ENCODE measurements around the gene N4BP3.

The N4BP3 gene

DNA sequence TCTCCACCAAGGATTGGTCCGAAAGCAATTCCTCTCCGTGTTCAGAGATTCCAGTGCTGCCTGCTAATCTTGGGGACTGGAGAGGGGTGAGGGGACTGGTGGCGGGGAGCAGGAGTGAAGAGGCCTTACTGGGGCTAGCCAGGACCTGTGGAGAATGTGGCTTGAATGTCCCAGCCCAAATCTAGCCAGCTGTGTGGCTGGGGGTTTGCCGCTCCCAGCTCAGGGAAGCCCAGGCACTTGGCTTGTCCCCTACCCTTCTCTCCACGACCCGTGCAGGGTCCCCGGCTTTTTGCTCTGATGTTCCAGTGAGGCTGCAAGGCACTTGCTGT, 2.4 kb downstream of the N4BP3 start:
- Histone ChIP-seq H3K36me3 (ENCODE audit: insufficient read depth, low read length) (no peaks in the 10 kb centered on the region), H3K9ac (ENCODE audit: low read depth, low read length) (no peak overlapping the region), H3K27ac (ENCODE audit: low read length) (no peak overlapping the region), H4K20me1 (ENCODE audit: insufficient read depth, low read length) (peaks cover 10% of the 10 kb centered on the region; the same call in 1 of the 2 replicates), H3K9me3 (ENCODE audit: insufficient read depth, low read length, severe bottlenecking) (peaks cover 5% of the 10 kb centered on the region), H3K79me2 (ENCODE audit: insufficient read depth, low read length) (no peaks in the 10 kb centered on the region), H3K4me2 (ENCODE audit: insufficient read depth, low read length) (no peak overlapping the region), H3K4me3 (ENCODE audit: low read depth in 1 of 2, low read length in 2 of 2) (no peak overlapping the region), H3K27me3 (ENCODE audit: insufficient read depth, low read length, poor library complexity) (peaks cover 50% of the 10 kb centered on the region), H3K4me1 (ENCODE audit: insufficient read depth, low read length) (peaks cover 49% of the 10 kb centered on the region), H2AFZ (ENCODE audit: low read depth, low read length) (no peak overlapping the region)
- no peak for DNase-seq
- ATAC-seq (ENCODE audit: insufficient read depth, low read depth) = no peak
- TF ChIP-seq, protein P1, sequence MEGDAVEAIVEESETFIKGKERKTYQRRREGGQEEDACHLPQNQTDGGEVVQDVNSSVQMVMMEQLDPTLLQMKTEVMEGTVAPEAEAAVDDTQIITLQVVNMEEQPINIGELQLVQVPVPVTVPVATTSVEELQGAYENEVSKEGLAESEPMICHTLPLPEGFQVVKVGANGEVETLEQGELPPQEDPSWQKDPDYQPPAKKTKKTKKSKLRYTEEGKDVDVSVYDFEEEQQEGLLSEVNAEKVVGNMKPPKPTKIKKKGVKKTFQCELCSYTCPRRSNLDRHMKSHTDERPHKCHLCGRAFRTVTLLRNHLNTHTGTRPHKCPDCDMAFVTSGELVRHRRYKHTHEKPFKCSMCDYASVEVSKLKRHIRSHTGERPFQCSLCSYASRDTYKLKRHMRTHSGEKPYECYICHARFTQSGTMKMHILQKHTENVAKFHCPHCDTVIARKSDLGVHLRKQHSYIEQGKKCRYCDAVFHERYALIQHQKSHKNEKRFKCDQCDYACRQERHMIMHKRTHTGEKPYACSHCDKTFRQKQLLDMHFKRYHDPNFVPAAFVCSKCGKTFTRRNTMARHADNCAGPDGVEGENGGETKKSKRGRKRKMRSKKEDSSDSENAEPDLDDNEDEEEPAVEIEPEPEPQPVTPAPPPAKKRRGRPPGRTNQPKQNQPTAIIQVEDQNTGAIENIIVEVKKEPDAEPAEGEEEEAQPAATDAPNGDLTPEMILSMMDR (IDR thresholded peaks at IDR 0.05; ENCODE audit: borderline replicate concordance, extremely low read depth, low read length, poor library complexity, severe bottlenecking) = no peak
- no peak for TF ChIP-seq EZH2 (IDR thresholded peaks at IDR 0.05; ENCODE audit: borderline replicate concordance, low read depth, low read length, severe bottlenecking)

DNA sequence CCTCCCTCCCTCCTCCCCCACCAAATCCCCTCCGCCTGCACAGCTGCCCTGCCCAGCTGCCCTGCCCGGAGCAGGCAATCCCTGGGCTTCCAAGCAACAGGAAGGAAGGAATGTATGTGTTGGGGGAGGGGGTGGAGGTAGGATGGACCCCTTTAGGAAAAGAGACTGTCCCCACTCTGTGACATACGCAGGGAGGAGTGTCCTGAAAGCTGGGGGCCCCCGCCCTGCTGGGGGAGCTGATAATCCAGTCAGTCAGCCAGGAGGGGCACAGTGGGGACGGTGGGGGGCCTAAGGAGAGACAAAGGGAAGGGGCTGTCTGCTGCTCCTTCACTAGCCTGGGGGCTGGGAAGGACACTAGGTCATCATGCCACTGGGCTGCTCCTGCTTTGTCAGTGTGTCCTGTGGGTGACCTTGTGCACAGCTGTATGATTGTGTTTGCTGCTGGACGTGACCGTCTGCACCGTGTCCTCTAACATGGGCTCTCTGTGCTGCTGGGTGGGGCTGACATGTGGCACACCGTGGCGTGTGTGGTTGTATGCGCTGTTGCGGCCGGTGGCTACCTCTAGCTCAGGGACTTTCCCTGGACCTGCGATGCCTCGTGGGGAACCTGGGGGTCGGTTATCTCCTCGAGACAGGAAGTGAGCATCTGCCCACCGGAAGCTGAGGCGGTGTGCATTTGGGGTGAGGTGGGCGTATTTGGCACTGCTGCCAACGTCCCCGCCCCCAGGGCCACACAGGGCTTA, 3.0 kb downstream of the N4BP3 start:
- Histone ChIP-seq H3K4me1 (ENCODE audit: insufficient read depth, low read length) (peaks cover 54% of the 10 kb centered on the region), H2AFZ (ENCODE audit: low read depth, low read length) (peak overlapping the region; percentile 23; the same call in 1 of the 2 replicates)
- peak; percentile 17 for ATAC-seq (ENCODE audit: insufficient read depth, low read depth)

DNA sequence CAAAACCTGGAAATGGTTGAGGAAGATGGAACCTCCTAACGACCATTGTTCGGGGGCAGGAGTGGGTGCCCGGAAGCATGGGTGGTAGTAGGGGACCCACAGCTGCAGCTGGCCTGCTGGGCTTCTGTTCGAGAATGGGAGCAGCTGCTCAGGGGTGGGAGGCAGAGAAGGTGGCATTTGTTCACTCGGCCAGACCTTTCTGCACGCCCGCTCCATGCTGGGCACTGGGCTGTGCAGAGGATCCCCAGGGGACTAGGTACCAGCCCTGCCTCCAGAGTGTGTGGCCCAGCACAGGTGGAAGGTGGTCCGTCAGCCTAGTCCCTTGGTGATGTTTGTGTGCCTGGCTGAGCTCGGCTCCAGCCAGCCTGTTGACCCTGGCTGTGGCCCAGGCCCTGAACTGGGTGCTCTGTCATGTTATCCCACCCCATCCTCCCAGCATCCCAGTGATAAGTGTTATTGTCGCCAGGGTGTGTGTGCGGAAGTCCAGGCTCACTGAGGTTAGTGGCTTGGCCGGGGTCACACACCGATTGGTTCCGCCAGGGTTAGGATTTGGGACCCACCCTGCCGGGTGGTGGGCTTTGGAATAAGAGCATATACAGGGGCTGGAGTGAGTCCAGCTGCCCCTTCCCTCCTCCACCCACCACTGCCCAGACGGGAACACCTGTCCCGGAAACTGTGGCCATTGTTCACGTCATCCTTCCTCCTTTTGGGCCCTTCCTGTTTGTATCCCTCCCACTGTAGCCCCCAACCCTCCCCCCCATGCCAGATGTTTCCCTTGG, 4.8 kb downstream of the N4BP3 start:
- H4K20me1 ChIP-seq (ENCODE audit: insufficient read depth, low read length) = peaks cover 10% of the 10 kb centered on the region; the same call in 1 of the 2 replicates
- ATAC-seq (ENCODE audit: insufficient read depth, low read depth) = no peak
- peaks cover 66% of the 10 kb centered on the region for H3K4me1 ChIP-seq (ENCODE audit: insufficient read depth, low read length)
- no peak overlapping the region for H2AFZ ChIP-seq (ENCODE audit: low read depth, low read length)
- H3K4me3 ChIP-seq (ENCODE audit: low read depth in 1 of 2, low read length in 2 of 2) = no peak overlapping the region
- H3K9me3 ChIP-seq (ENCODE audit: insufficient read depth, low read length, severe bottlenecking) = no peaks in the 10 kb centered on the region
- H3K79me2 ChIP-seq (ENCODE audit: insufficient read depth, low read length) = no peaks in the 10 kb centered on the region
- no peak overlapping the region for H3K4me2 ChIP-seq (ENCODE audit: insufficient read depth, low read length)
- no peak for TF ChIP-seq EZH2 (IDR thresholded peaks at IDR 0.05; ENCODE audit: borderline replicate concordance, low read depth, low read length, severe bottlenecking)
- TF ChIP-seq, protein P1 (IDR thresholded peaks at IDR 0.05; ENCODE audit: borderline replicate concordance, extremely low read depth, low read length, poor library complexity, severe bottlenecking) = no peak
- no peak overlapping the region for H3K27ac ChIP-seq (ENCODE audit: low read length)
- no peak overlapping the region for H3K9ac ChIP-seq (ENCODE audit: low read depth, low read length)
- DNase-seq = no peak
- H3K27me3 ChIP-seq (ENCODE audit: insufficient read depth, low read length, poor library complexity) = peaks cover 40% of the 10 kb centered on the region
- H3K36me3 ChIP-seq (ENCODE audit: insufficient read depth, low read length) = no peaks in the 10 kb centered on the region

More for the DNA sequence above, 3.0 kb downstream of the N4BP3 start:
- Histone ChIP-seq H3K4me3 (ENCODE audit: low read depth in 1 of 2, low read length in 2 of 2) (peak overlapping the region in 1 of 2 experiments; percentile 33; a peak in 2 of 4 replicates), H3K9me3 (ENCODE audit: insufficient read depth, low read length, severe bottlenecking) (peaks cover 5% of the 10 kb centered on the region), H4K20me1 (ENCODE audit: insufficient read depth, low read length) (peaks cover 10% of the 10 kb centered on the region; the same call in 1 of the 2 replicates), H3K4me2 (ENCODE audit: insufficient read depth, low read length) (peak overlapping the region; percentile 54), H3K27me3 (ENCODE audit: insufficient read depth, low read length, poor library complexity) (peaks cover 50% of the 10 kb centered on the region), H3K9ac (ENCODE audit: low read depth, low read length) (peak overlapping the region; percentile 5; the same call in 1 of the 2 replicates), H3K27ac (ENCODE audit: low read length) (no peak overlapping the region), H3K36me3 (ENCODE audit: insufficient read depth, low read length) (no peaks in the 10 kb centered on the region), H3K79me2 (ENCODE audit: insufficient read depth, low read length) (no peaks in the 10 kb centered on the region)
- TF ChIP-seq EZH2 (IDR thresholded peaks at IDR 0.05; ENCODE audit: borderline replicate concordance, low read depth, low read length, severe bottlenecking) = no peak
- TF ChIP-seq, protein P1 (IDR thresholded peaks at IDR 0.05; ENCODE audit: borderline replicate concordance, extremely low read depth, low read length, poor library complexity, severe bottlenecking) = no peak
- peak; percentile 72 for DNase-seq

Measured in DND-41 (cell line).